Glutamatergic neuron (in vitro differentiated cells): Measurements from ENCODE around the gene PRSS37. TPM values are rescaled to one million over a fixed set of nuclear protein-coding genes. Genes with fewer than 3 reads are reported as not detected.
"Not testable (repeated sequence)": the region's sequence is repeated elsewhere in the genome, so short reads cannot be mapped to it uniquely, and the experiment has no call there.

Source experiments
- DNase-seq: peaks from one replicate; pipeline ENCODE4 v3.0.0; 2022
- H3K27ac Mint-ChIP-seq: one replicate; pipeline ENCODE4 v1.8.0; 2020; ENCODE audit warnings: mild to moderate bottlenecking, mixed read lengths, inconsistent platforms; ENCODE audit not compliant: unreplicated experiment
- H3K27me3 Mint-ChIP-seq: one replicate; pipeline ENCODE4 v1.8.0; 2020; ENCODE audit warnings: mild to moderate bottlenecking, moderate library complexity, mixed read lengths, inconsistent platforms; ENCODE audit not compliant: unreplicated experiment
- H3K36me3 Mint-ChIP-seq: one replicate; pipeline ENCODE4 v1.8.0; 2020; ENCODE audit warnings: mild to moderate bottlenecking, mixed read lengths, inconsistent platforms; ENCODE audit not compliant: unreplicated experiment
- H3K4me1 Mint-ChIP-seq: one replicate; pipeline ENCODE4 v1.8.0; 2020; ENCODE audit warnings: mild to moderate bottlenecking, low read depth, mixed read lengths, inconsistent platforms; ENCODE audit not compliant: unreplicated experiment
- H3K4me3 Mint-ChIP-seq: one replicate; pipeline ENCODE4 v1.8.0; 2020; ENCODE audit warnings: mild to moderate bottlenecking, mixed read lengths, inconsistent platforms; ENCODE audit not compliant: unreplicated experiment
- H3K9me3 Mint-ChIP-seq: one replicate; pipeline ENCODE4 v1.8.0; 2020; ENCODE audit warnings: mild to moderate bottlenecking, moderate library complexity, mixed read lengths, inconsistent platforms; ENCODE audit not compliant: unreplicated experiment
- total RNA-seq: library from RNA; stranded (reverse); fragmentation: NEBNext Ultra II Directional; extraction: Animal tissue kit (Norgen Biotek cat#: 25700); gene quantifications from one replicate; pipeline ENCODE4 v1.2.1, GENCODE V29; 2021; ENCODE audit not compliant: unreplicated experiment
- TF ChIP-seq, protein P1 (sequence below): fragments of 200-600 bp; sonication (generic); IDR thresholded peaks from one replicate; pipeline ENCODE4 v1.5.0; 2021; ENCODE audit not compliant: partially characterized antibody, unreplicated experiment

The PRSS37 gene
- total RNA-seq, 1 donor from 2014 or later, result not detected

DNA sequence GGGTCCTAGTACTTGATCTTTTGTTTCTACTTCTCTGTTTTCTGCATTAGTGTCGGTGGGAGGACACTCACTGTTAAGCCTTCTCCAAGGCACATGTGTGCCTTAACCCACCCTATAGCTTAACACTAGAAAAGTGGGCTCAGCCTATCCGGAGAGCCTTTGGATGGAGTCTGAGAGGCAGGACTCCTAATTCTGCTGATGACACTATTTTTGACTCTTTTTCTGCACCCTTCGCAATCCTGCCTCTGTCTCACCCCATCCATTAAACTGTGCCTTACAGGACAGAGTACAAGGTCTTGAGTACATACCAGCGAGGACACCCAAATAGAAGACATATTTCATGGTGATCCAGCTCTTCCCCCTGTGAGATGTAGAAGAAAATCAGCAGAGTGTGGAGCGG is 577 bp downstream of the PRSS37 start:
- no peak overlapping the region for H3K27ac Mint-ChIP-seq
- TF ChIP-seq, protein P1, sequence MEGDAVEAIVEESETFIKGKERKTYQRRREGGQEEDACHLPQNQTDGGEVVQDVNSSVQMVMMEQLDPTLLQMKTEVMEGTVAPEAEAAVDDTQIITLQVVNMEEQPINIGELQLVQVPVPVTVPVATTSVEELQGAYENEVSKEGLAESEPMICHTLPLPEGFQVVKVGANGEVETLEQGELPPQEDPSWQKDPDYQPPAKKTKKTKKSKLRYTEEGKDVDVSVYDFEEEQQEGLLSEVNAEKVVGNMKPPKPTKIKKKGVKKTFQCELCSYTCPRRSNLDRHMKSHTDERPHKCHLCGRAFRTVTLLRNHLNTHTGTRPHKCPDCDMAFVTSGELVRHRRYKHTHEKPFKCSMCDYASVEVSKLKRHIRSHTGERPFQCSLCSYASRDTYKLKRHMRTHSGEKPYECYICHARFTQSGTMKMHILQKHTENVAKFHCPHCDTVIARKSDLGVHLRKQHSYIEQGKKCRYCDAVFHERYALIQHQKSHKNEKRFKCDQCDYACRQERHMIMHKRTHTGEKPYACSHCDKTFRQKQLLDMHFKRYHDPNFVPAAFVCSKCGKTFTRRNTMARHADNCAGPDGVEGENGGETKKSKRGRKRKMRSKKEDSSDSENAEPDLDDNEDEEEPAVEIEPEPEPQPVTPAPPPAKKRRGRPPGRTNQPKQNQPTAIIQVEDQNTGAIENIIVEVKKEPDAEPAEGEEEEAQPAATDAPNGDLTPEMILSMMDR, result no peak
- no peaks in the 10 kb centered on the region for H3K27me3 Mint-ChIP-seq
- no peak overlapping the region for H3K4me3 Mint-ChIP-seq
- no peaks in the 10 kb centered on the region for H3K9me3 Mint-ChIP-seq
- DNase-seq, result no peak
- H3K36me3 Mint-ChIP-seq, result no peaks in the 10 kb centered on the region
- no peaks in the 10 kb centered on the region for H3K4me1 Mint-ChIP-seq

DNA sequence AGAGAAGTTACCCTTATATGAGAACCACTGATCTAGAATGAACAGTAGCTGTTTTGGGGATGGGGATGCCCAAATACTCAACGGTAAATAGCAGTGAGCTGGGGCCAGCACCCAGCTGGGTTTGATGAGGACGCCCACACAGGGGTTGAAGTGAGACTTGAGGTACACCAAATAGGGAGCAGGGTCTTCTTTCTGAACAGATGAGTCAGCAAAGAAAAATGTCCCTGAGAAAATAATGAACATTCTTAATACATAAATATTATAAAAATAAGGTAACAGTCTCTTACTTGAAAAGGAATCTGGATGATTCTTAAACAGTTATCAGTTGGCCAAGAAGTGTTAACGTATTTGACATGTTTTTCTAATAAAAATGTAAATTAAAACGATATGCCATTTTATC is 2.0 kb downstream of the PRSS37 start:
- Mint-ChIP-seq H3K4me1 (no peaks in the 10 kb centered on the region), H3K27ac (no peak overlapping the region), H3K9me3 (no peaks in the 10 kb centered on the region), H3K36me3 (no peaks in the 10 kb centered on the region), H3K27me3 (no peaks in the 10 kb centered on the region), H3K4me3 (no peak overlapping the region)
- DNase-seq, result no peak
- TF ChIP-seq, protein P1, result no peak

DNA sequence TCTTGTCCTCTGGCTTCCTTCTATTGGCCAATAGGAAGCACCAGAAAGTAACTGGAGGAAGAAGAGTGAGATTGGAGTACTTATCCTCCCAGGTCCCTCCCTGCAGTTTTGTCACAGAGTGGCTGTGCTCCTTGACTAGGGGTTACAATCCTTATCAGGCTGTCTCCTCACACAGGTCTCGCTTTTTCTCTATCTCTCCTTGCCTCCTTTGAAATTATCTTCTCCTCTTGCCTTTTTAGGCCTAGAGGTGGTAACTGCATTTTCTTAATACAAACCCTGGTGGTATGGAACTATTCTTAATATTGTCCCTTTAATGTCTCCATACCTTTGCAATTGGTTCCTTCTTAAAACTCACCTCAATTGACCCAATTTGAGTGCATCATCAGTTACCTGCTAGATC is 2.7 kb downstream of the PRSS37 start:
- no peaks in the 10 kb centered on the region for H3K36me3 Mint-ChIP-seq
- DNase-seq, result no peak
- TF ChIP-seq, protein P1, result no peak
- H3K9me3 Mint-ChIP-seq, result no peaks in the 10 kb centered on the region
- no peak overlapping the region for H3K4me3 Mint-ChIP-seq
- no peaks in the 10 kb centered on the region for H3K4me1 Mint-ChIP-seq
- H3K27me3 Mint-ChIP-seq, result no peaks in the 10 kb centered on the region
- no peak overlapping the region for H3K27ac Mint-ChIP-seq

- no peak for DNase-seq
- Mint-ChIP-seq H3K36me3 (no peaks in the 10 kb centered on the region), H3K4me3 (no peak overlapping the region), H3K9me3 (no peaks in the 10 kb centered on the region), H3K27me3 (no peaks in the 10 kb centered on the region), H3K27ac (no peak overlapping the region), H3K4me1 (no peaks in the 10 kb centered on the region)
- TF ChIP-seq, protein P1, result no peak
Observed at GRCh38 chr7:141837683-141838082, 3.6 kb downstream of the PRSS37 start.

DNA sequence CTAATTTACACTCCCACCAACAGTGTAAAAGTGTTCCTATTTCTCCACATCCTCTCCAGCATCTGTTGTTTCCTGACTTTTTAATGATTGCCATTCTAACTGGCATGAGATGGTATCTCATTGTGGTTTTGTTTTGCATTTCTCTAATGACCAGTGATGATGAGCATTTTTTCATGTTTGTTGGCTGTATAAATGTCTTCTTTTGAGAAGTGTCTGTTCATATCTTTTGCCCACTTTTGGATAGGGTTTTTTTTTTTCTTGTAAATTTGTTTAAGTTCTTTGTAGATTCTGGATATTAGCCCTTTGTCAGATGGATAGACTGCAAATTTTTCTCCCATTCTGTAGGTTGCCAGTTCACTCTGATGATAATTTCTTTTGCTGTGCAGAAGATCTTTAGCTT is 18.9 kb downstream of the PRSS37 start:
- not testable (repeated sequence) for H3K4me1 Mint-ChIP-seq, H3K9me3 Mint-ChIP-seq, H3K4me3 Mint-ChIP-seq, H3K27ac Mint-ChIP-seq, H3K36me3 Mint-ChIP-seq, DNase-seq, H3K27me3 Mint-ChIP-seq

DNA sequence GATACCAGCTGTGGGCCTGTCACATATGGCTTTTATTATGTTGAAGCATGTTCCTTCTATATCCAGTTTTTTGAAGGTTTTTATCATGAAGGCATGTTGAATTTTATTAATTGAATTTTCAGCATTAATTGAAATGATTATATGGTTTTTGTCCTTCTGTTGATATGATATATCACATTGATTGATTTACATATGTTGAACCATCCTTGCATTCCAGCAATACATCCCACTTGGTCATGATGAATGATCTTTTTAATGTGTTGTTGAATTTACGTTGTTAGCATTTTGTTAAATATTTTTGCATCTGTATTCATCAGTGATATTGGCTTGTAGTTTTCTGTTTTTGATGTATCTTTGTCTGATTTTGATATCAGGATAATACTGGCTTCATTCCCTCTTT is 21.2 kb downstream of the PRSS37 start:
- H3K27me3 Mint-ChIP-seq, result no peaks in the 10 kb centered on the region
- no peak overlapping the region for H3K27ac Mint-ChIP-seq
- H3K4me1 Mint-ChIP-seq, result no peaks in the 10 kb centered on the region
- TF ChIP-seq, protein P1, result no peak
- peaks cover 5% of the 10 kb centered on the region for H3K9me3 Mint-ChIP-seq
- DNase-seq, result no peak
- H3K36me3 Mint-ChIP-seq, result peaks cover 5% of the 10 kb centered on the region
- no peak overlapping the region for H3K4me3 Mint-ChIP-seq
